ENCODE data around the gene TRAM2. TPM values are rescaled to one million over a fixed set of nuclear protein-coding genes. Genes with fewer than 3 reads are reported as not detected.

The TRAM2 gene
- total RNA-seq, 1 experiment from 2014 or later, result 9.9 TPM

DNA sequence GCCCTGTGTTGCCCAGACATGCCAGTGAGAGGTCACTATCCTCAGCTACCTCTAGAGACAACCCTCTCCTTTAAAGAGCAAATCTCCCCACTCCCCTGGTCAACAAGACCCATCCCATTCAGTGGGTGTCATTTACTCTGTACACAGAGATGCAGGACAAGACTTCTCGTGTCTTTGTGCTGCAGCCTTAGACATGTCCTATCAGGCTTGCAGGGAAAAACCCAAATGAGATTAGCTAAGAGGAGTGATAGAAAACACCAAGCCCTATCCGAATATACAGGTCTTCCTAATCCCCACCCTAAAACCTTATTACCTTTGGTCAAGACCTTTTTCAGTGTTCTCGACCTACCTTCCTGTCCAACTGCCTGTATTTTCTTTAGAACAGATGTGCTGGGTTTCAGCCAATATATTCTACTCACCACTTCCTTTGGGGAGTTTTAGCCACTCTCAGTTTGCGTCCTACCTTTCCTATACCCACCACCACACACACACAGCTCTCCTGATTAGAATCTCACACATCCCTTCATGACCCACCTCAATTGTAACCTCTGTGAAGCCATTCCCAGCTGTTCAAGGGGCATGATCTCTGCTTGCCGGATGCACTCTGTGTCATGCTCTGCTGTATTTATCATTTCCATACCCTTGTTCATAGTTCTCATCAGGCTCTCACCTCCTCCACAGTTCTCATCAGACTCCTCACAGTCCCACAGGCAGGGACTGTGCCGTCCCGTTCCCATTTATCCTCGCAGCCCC, 39.7 kb downstream of the TRAM2 start:
- DNase-seq (ENCODE audit: unreplicated experiment), result no peak
- Mint-ChIP-seq H3K27ac (ENCODE audit: low read depth, unreplicated experiment) (peak overlapping the region; percentile 46), H3K9me3 (ENCODE audit: unreplicated experiment) (no peaks in the 10 kb centered on the region), H3K36me3 (ENCODE audit: insufficient read depth, unreplicated experiment) (peaks cover 12% of the 10 kb centered on the region), H3K4me3 (ENCODE audit: unreplicated experiment) (no peak overlapping the region), H3K4me1 (ENCODE audit: insufficient read depth, unreplicated experiment) (peaks cover 46% of the 10 kb centered on the region), H3K27me3 (ENCODE audit: insufficient read depth, unreplicated experiment) (no peaks in the 10 kb centered on the region)
- ChIA-PET POLR2A (interaction anchor here (0.7 to 1.3 kb wide), 5 partner anchors 13 to 53 kb away, joined by 3 to 5 read pairs (median 3); no protein-coding TSS in a partner anchor), CTCF (interaction anchor here (0.6 to 1.7 kb wide), 8 partner anchors 10 to 120 kb away, joined by 3 to 5 read pairs (median 3); no protein-coding TSS in a partner anchor)
- BruUV-seq (replicated peaks), result no TSS peak
- intact Hi-C loops (cut with micrococcal nuclease), result no loop called here
- TF ChIP-seq, protein P1, sequence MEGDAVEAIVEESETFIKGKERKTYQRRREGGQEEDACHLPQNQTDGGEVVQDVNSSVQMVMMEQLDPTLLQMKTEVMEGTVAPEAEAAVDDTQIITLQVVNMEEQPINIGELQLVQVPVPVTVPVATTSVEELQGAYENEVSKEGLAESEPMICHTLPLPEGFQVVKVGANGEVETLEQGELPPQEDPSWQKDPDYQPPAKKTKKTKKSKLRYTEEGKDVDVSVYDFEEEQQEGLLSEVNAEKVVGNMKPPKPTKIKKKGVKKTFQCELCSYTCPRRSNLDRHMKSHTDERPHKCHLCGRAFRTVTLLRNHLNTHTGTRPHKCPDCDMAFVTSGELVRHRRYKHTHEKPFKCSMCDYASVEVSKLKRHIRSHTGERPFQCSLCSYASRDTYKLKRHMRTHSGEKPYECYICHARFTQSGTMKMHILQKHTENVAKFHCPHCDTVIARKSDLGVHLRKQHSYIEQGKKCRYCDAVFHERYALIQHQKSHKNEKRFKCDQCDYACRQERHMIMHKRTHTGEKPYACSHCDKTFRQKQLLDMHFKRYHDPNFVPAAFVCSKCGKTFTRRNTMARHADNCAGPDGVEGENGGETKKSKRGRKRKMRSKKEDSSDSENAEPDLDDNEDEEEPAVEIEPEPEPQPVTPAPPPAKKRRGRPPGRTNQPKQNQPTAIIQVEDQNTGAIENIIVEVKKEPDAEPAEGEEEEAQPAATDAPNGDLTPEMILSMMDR (IDR thresholded peaks at IDR 0.05; ENCODE audit: unreplicated experiment), result no peak

DNA sequence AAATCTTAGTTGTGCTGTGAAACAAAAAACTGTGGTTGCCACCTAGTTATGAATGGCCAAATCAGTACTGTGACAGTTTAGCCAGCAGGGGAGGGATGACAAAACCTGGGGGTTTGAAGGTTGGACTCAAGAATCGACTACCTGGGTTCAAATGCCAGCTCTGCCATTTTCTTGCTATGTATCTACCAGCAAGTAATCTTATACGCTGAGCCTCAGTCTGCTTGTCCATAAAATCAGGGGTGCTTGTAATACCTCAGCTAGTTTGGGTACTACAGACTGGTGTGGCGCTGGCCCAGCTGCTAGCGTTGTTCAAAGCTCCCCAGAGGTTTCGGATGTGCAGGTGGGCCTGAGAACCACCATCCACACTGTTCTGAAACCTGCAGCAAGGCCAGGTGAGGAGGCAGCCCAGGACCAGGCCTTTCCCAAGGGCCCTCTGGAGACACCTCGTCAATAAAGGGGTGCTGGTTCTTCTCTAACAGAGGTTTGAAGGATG, 40.4 kb downstream of the TRAM2 start:
- peaks cover 46% of the 10 kb centered on the region for H3K4me1 Mint-ChIP-seq (ENCODE audit: insufficient read depth, unreplicated experiment)
- H3K9me3 Mint-ChIP-seq (ENCODE audit: unreplicated experiment), result no peaks in the 10 kb centered on the region
- no peak for DNase-seq (ENCODE audit: unreplicated experiment)
- TF ChIP-seq, protein P1 (IDR thresholded peaks at IDR 0.05; ENCODE audit: unreplicated experiment), result no peak
- CTCF ChIA-PET, result interaction anchor here (0.8 to 1.7 kb wide), 7 partner anchors 9 to 129 kb away, joined by 3 to 5 read pairs (median 3); no protein-coding TSS in a partner anchor
- intact Hi-C loops (cut with micrococcal nuclease), result no loop called here
- POLR2A ChIA-PET, result interaction anchor here (1.0 to 1.5 kb wide), 5 partner anchors 10 to 19 kb away, joined by 3 to 6 read pairs (median 3); no protein-coding TSS in a partner anchor
- H3K4me3 Mint-ChIP-seq (ENCODE audit: unreplicated experiment), result no peak overlapping the region
- H3K27ac Mint-ChIP-seq (ENCODE audit: low read depth, unreplicated experiment), result peak overlapping the region; percentile 46
- no TSS peak for BruUV-seq (replicated peaks)
- H3K27me3 Mint-ChIP-seq (ENCODE audit: insufficient read depth, unreplicated experiment), result no peaks in the 10 kb centered on the region
- H3K36me3 Mint-ChIP-seq (ENCODE audit: insufficient read depth, unreplicated experiment), result peaks cover 12% of the 10 kb centered on the region

DNA sequence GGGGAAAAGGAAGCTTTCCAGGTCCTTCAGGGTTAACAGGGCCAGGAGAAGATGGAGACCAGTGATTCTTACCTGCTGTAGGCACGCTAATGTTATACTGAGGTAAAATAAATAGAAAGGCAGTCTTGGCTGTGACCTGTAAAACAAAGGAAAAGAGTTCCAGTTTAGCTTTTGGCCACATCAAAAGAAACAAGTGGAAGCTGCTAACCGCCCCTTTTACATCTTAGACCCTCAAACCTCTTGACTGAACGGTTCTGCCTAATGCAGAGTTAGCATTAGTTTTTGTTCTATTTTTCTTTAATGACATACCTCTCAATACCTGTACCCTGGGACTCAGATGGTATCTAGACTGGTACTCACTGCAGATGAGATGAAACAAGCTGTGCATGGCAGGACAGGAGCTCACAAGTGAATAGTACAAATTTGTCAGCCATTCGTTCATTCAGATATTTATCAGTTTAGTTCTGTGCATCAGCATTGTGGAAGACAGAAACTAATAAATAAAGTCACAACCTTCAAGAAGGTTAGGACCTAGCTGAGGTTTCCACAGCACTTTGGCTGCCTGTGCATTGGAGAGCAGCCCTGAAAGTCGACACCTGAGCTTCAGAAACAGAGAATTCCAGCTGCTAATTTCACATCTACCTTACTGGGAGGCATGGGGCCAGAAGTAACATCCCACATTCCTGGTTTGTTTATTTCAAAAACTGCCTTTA, 41.0 kb downstream of the TRAM2 start:
- Mint-ChIP-seq H3K4me1 (ENCODE audit: insufficient read depth, unreplicated experiment) (peaks cover 46% of the 10 kb centered on the region), H3K4me3 (ENCODE audit: unreplicated experiment) (no peak overlapping the region), H3K27ac (ENCODE audit: low read depth, unreplicated experiment) (no peak overlapping the region), H3K36me3 (ENCODE audit: insufficient read depth, unreplicated experiment) (peaks cover 12% of the 10 kb centered on the region), H3K27me3 (ENCODE audit: insufficient read depth, unreplicated experiment) (no peaks in the 10 kb centered on the region), H3K9me3 (ENCODE audit: unreplicated experiment) (no peaks in the 10 kb centered on the region)
- ChIA-PET CTCF (interaction anchor here (0.6 to 1.7 kb wide), 5 partner anchors 35 to 373 kb away, joined by 3 to 6 read pairs (median 4); no protein-coding TSS in a partner anchor), POLR2A (interaction anchor here (1.0 to 1.5 kb wide), 5 partner anchors 9 to 29 kb away, joined by 3 to 6 read pairs (median 3); no protein-coding TSS in a partner anchor)
- no peak for DNase-seq (ENCODE audit: unreplicated experiment)
- intact Hi-C loops (cut with micrococcal nuclease), result no loop called here
- no TSS peak for BruUV-seq (replicated peaks)
- TF ChIP-seq, protein P1 (IDR thresholded peaks at IDR 0.05; ENCODE audit: unreplicated experiment), result no peak

DNA sequence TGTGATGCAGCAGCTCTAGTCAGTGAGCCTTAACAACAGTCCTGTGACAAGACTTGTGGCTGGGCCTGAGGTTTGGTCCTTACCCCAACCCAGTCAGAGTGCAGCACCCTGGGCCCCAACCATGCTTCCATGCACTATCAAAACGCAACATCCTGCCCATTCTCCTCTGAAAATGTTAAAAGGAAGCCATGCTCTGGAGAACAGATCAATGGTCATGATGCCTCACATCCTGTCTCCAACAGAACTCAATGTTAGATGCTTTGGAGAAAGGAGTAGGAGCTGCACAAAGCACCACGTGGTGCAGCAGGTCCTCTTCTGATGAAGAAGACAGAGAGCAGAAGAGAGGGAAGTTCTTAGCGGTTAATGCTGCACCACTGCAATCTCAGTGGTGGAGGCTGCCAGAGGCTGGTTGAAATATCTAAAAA, 41.9 kb downstream of the TRAM2 start:
- no TSS peak for BruUV-seq (replicated peaks)
- ChIA-PET CTCF (interaction anchor here (1.0 kb wide), 1 partner anchor 372 kb away, joined by 3 read pairs; no protein-coding TSS in a partner anchor), POLR2A (interaction anchor here (0.8 to 1.5 kb wide), 4 partner anchors 8 to 32 kb away, joined by 3 to 6 read pairs (median 4); no protein-coding TSS in a partner anchor)
- intact Hi-C loops (cut with micrococcal nuclease), result no loop called here
- Mint-ChIP-seq H3K36me3 (ENCODE audit: insufficient read depth, unreplicated experiment) (peaks cover 6% of the 10 kb centered on the region), H3K27me3 (ENCODE audit: insufficient read depth, unreplicated experiment) (no peaks in the 10 kb centered on the region), H3K4me1 (ENCODE audit: insufficient read depth, unreplicated experiment) (peaks cover 38% of the 10 kb centered on the region), H3K4me3 (ENCODE audit: unreplicated experiment) (no peak overlapping the region), H3K9me3 (ENCODE audit: unreplicated experiment) (no peaks in the 10 kb centered on the region), H3K27ac (ENCODE audit: low read depth, unreplicated experiment) (no peak overlapping the region)
- DNase-seq (ENCODE audit: unreplicated experiment), result no peak
- TF ChIP-seq, protein P1 (IDR thresholded peaks at IDR 0.05; ENCODE audit: unreplicated experiment), result no peak
